ENCODE measurements around the gene ZBTB46. TPM values are rescaled to one million over a fixed set of nuclear protein-coding genes. Genes with fewer than 3 reads are reported as not detected.

ZBTB46 gene
- total RNA-seq, 1 experiment from 2014 or later, result 10.7 TPM

GRCh38 chr20:63861365-63861934 lies 30.4 kb upstream of the ZBTB46 start, which contains the start of gene ABHD16B:
Gene ABHD16B, plus strand, starts transcription at chr20:63861498. Its CDS starts 43 bp downstream, at chr20:63861541.
- Histone ChIP-seq H3K27me3 (ENCODE audit: insufficient read depth, low read length) (no peaks in the 10 kb centered on the region), H4K20me1 (ENCODE audit: insufficient read depth) (no peaks in the 10 kb centered on the region), H3K4me1 (ENCODE audit: control insufficient read depth in 1 of 2, insufficient read depth in 2 of 2, low read length in 2 of 2) (peaks cover 12 to 25% of the 10 kb centered on the region in 2 experiments), H3K36me3 (ENCODE audit: control insufficient read depth in 1 of 2, insufficient read depth in 2 of 2, low read length in 2 of 2) (peaks cover 0 to 11% of the 10 kb centered on the region in 2 experiments; a peak in 2 of 4 replicates), H3K4me2 (ENCODE audit: low read length) (no peak within 1 kb of the TSS), H2AFZ (ENCODE audit: low read depth, low read length, poor library complexity, severe bottlenecking) (no peak within 1 kb of the TSS), H3K79me2 (ENCODE audit: insufficient read depth, low read length) (peaks cover 26% of the 10 kb centered on the region), H3K9me3 (ENCODE audit: control insufficient read depth in 1 of 2, insufficient read depth in 1 of 2, low read depth in 1 of 2, low read length in 2 of 2) (no peaks in the 10 kb centered on the region), H3K9me2 (ENCODE audit: insufficient read depth) (no peaks in the 10 kb centered on the region), H3K4me3 (replicated peaks in 1 of 2; ENCODE audit: low read depth in 1 of 2, low read length in 2 of 2) (no peak within 1 kb of the TSS), H3K9ac (ENCODE audit: low read length) (no peak within 1 kb of the TSS), H3K27ac (ENCODE audit: low read depth, low read length) (no peak within 1 kb of the TSS; the same call in 1 of the 2 replicates)
- TF ChIP-seq JUND (IDR thresholded peaks at IDR 0.05), result no peak
- 0 out of 2 replicates have a peak, but pooled peaks have one; percentile 14 for TF ChIP-seq POLR2AphosphoS5 (IDR thresholded peaks at IDR 0.05; ENCODE audit: low read depth, low read length)
- no peak for TF ChIP-seq FOSL1 (IDR thresholded peaks at IDR 0.05; ENCODE audit: low read depth)
- no peak for TF ChIP-seq EZH2 (IDR thresholded peaks at IDR 0.05)
- TF ChIP-seq ZFX (IDR thresholded peaks at IDR 0.05), result no peak
- TF ChIP-seq TCF7L2 (IDR thresholded peaks at IDR 0.05; ENCODE audit: borderline replicate concordance, extremely low read depth, insufficient read depth, insufficient read length), result no peak
- ChIA-PET RAD21 (ENCODE audit: low non-redundant PET in 1 of 2, low total read pairs in 2 of 2, uncharacterized antibody in 2 of 2, unreplicated experiment in 2 of 2) (no interaction called here), CTCF (no interaction called here), POLR2A (no interaction called here)
- no peak for ATAC-seq
- intact Hi-C loops (cut with micrococcal nuclease), result loop anchor here (10.0 kb wide), 2 partner anchors 113 to 127 kb away; partner anchors contain the start of genes LIME1, SAMD10 and SLC2A4RG
- no TSS peak for BruUV-seq (replicated peaks)
- no peak for DNase-seq (ENCODE audit: low read depth, low spot score)

- no peaks in the 10 kb centered on the region for H4K20me1 ChIP-seq (ENCODE audit: insufficient read depth)
- H3K27me3 ChIP-seq (ENCODE audit: insufficient read depth, low read length), result no peaks in the 10 kb centered on the region
- no peak overlapping the region for H3K27ac ChIP-seq (ENCODE audit: low read depth, low read length)
- H3K9me2 ChIP-seq (ENCODE audit: insufficient read depth), result no peaks in the 10 kb centered on the region
- H3K9me3 ChIP-seq (ENCODE audit: control insufficient read depth in 1 of 2, insufficient read depth in 1 of 2, low read depth in 1 of 2, low read length in 2 of 2), result no peaks in the 10 kb centered on the region
- intact Hi-C loops (cut with micrococcal nuclease), result loop anchor here (10.0 kb wide), 2 partner anchors 114 to 126 kb away; partner anchors contain the start of genes LIME1, SAMD10 and SLC2A4RG
- no peak for ATAC-seq
- no peak for TF ChIP-seq ZBTB33 (IDR thresholded peaks at IDR 0.05; ENCODE audit: extremely low read depth, insufficient replicate concordance, low read length)
- TF ChIP-seq CBX3 (IDR thresholded peaks at IDR 0.05; ENCODE audit: low read depth), result no peak
- no peak for TF ChIP-seq POLR2A (IDR thresholded peaks at IDR 0.05; ENCODE audit: borderline replicate concordance, extremely low read depth, insufficient read depth, insufficient read length)
- TF ChIP-seq SP1 (IDR thresholded peaks at IDR 0.05; ENCODE audit: low read depth), result no peak
- TF ChIP-seq EZH2 (IDR thresholded peaks at IDR 0.05), result no peak
- no peak for TF ChIP-seq ZNF274 (IDR thresholded peaks at IDR 0.05; ENCODE audit: low read depth, low read length)
- no peak for TF ChIP-seq MAX (IDR thresholded peaks at IDR 0.05)
- peaks cover 12 to 25% of the 10 kb centered on the region in 2 experiments for H3K4me1 ChIP-seq (ENCODE audit: control insufficient read depth in 1 of 2, insufficient read depth in 2 of 2, low read length in 2 of 2)
- H3K9ac ChIP-seq (ENCODE audit: low read length), result no peak overlapping the region
- no peak for DNase-seq (ENCODE audit: low read depth, low spot score)
- RAD21 ChIA-PET (ENCODE audit: low non-redundant PET in 1 of 2, low total read pairs in 2 of 2, uncharacterized antibody in 2 of 2, unreplicated experiment in 2 of 2), result no interaction called here
- no peak overlapping the region for H2AFZ ChIP-seq (ENCODE audit: low read depth, low read length, poor library complexity, severe bottlenecking)
- H3K4me2 ChIP-seq (ENCODE audit: low read length), result no peak overlapping the region
- no peak overlapping the region for H3K4me3 ChIP-seq (replicated peaks in 1 of 2; ENCODE audit: low read depth in 1 of 2, low read length in 2 of 2)
- POLR2A ChIA-PET, result no interaction called here
- H3K36me3 ChIP-seq (ENCODE audit: control insufficient read depth in 1 of 2, insufficient read depth in 2 of 2, low read length in 2 of 2), result peaks cover 0 to 11% of the 10 kb centered on the region in 2 experiments; a peak in 2 of 4 replicates
- CTCF ChIA-PET, result no interaction called here
- H3K79me2 ChIP-seq (ENCODE audit: insufficient read depth, low read length), result peaks cover 16% of the 10 kb centered on the region
- no TSS peak for BruUV-seq (replicated peaks)
Measured at GRCh38 chr20:63860325-63861051, 29.4 kb upstream of the ZBTB46 start.

All from HCT116 (cell line).